Measurements from ENCODE around the gene GSTM4. TPM values are rescaled to one million over a fixed set of nuclear protein-coding genes. Genes with fewer than 3 reads are reported as not detected.
A peak's percentile ranks its signal among the peaks of the same experiment; 100 is the strongest.

Gene GSTM4
- total RNA-seq, 1 experiment from 2014 or later, result 38.8 TPM

- CTCF ChIA-PET, result no interaction called here
- TF ChIP-seq CTCF (conservative IDR thresholded peaks at IDR 0.05), result no peak
- no peak for TF ChIP-seq EZH2 (IDR thresholded peaks at IDR 0.05; ENCODE audit: low read depth)
- Histone ChIP-seq H3K9me2 (ENCODE audit: insufficient read depth) (no peaks in the 10 kb centered on the region), H2AFZ (no peak overlapping the region), H3K79me2 (ENCODE audit: low read depth) (peaks cover 10% of the 10 kb centered on the region), H3K4me3 (no peak overlapping the region), H3K27me3 (ENCODE audit: insufficient read depth, low read depth) (no peaks in the 10 kb centered on the region), H4K20me1 (ENCODE audit: insufficient read depth) (peaks cover 7% of the 10 kb centered on the region), H3K27ac (no peak overlapping the region), H3F3A (ENCODE audit: insufficient read depth, low read depth) (peaks cover 6% of the 10 kb centered on the region; the same call in 1 of the 2 replicates), H3K9me3 (ENCODE audit: insufficient read depth, low read depth) (no peaks in the 10 kb centered on the region), H3K4me1 (replicated peaks; ENCODE audit: insufficient read depth) (no peaks in the 10 kb centered on the region), H3K36me3 (ENCODE audit: low read depth) (peaks cover 30% of the 10 kb centered on the region), H3K4me2 (no peak overlapping the region)
- DNase-seq, result peak in 1 of 2 experiments; percentile 36
- BruUV-seq (replicated peaks), result no TSS peak
- intact Hi-C loops (cut with micrococcal nuclease; ENCODE audit: unreplicated experiment), result no loop called here
- POLR2A ChIA-PET (ENCODE audit: unreplicated experiment), result no interaction called here
Measured at GRCh38 chr1:109628540-109629321, 27.2 kb upstream of the GSTM4 start.

GRCh38 chr1:109629372-109630030 lies 26.4 kb upstream of the GSTM4 start:
- POLR2A ChIA-PET (ENCODE audit: unreplicated experiment), result no interaction called here
- no TSS peak for BruUV-seq (replicated peaks)
- intact Hi-C loops (cut with micrococcal nuclease; ENCODE audit: unreplicated experiment), result no loop called here

More at GRCh38 chr1:109629372-109630030, 26.4 kb upstream of the GSTM4 start:
- peaks cover 14% of the 10 kb centered on the region; the same call in 1 of the 2 replicates for H3F3A ChIP-seq (ENCODE audit: insufficient read depth, low read depth)
- no peaks in the 10 kb centered on the region for H3K27me3 ChIP-seq (ENCODE audit: insufficient read depth, low read depth)
- H3K9me2 ChIP-seq (ENCODE audit: insufficient read depth), result no peaks in the 10 kb centered on the region
- no peak overlapping the region for H2AFZ ChIP-seq
- DNase-seq, result peak in 1 of 2 experiments; percentile 11
- no peak overlapping the region for H3K4me2 ChIP-seq
- CTCF ChIA-PET, result interaction anchor here (1.3 to 1.4 kb wide), 3 partner anchors 12 to 83 kb away, joined by 3 to 10 read pairs (median 7); partner anchors contain the start of gene GNAI3
- no peak overlapping the region for H3K4me3 ChIP-seq
- TF ChIP-seq CTCF (conservative IDR thresholded peaks at IDR 0.05) (no peak), EZH2 (IDR thresholded peaks at IDR 0.05; ENCODE audit: low read depth) (no peak)
- H3K79me2 ChIP-seq (ENCODE audit: low read depth), result peaks cover 2% of the 10 kb centered on the region; the same call in 1 of the 2 replicates
- H4K20me1 ChIP-seq (ENCODE audit: insufficient read depth), result 0 out of 2 replicates have a peak, but pooled peaks cover 5% of the 10 kb centered on the region
- H3K9me3 ChIP-seq (ENCODE audit: insufficient read depth, low read depth), result no peaks in the 10 kb centered on the region
- H3K4me1 ChIP-seq (replicated peaks; ENCODE audit: insufficient read depth), result no peaks in the 10 kb centered on the region
- no peak overlapping the region for H3K27ac ChIP-seq
- H3K36me3 ChIP-seq (ENCODE audit: low read depth), result peaks cover 30% of the 10 kb centered on the region

All from PC-9 (cell line).